HepG2 (cell line): ENCODE results near the gene MYO19. TPM values are rescaled to one million over a fixed set of nuclear protein-coding genes. Genes with fewer than 3 reads are reported as not detected.

Source experiments
- AGO2 ChIP-seq: fragments of 200-400 bp; formaldehyde crosslinking; optimal IDR thresholded peaks from 2 replicates; pipeline ENCODE3; 2017; ENCODE audit warnings: mild to moderate bottlenecking, low read depth, low read length, moderate library complexity
- BATF2 ChIP-seq: sonication (generic); formaldehyde crosslinking; IDR thresholded peaks from 2 replicates; pipeline ENCODE4 v1.8.0; 2022; ENCODE audit warnings: mild to moderate bottlenecking, missing genetic modification reagents, moderate library complexity
- CC2D1A ChIP-seq: sonication (generic); formaldehyde crosslinking; IDR thresholded peaks from 2 replicates; pipeline ENCODE4 v1.8.1; 2023; ENCODE audit warnings: mild to moderate bottlenecking, missing genetic modification reagents
- CREBL2 ChIP-seq: sonication (generic); formaldehyde crosslinking; IDR thresholded peaks from 2 replicates; pipeline ENCODE4 v1.8.1; 2023; ENCODE audit warnings: missing genetic modification reagents, mild to moderate bottlenecking, borderline replicate concordance
- DPF2 ChIP-seq: sonication (generic); formaldehyde crosslinking; IDR thresholded peaks from 2 replicates; pipeline ENCODE4 v1.4.0; 2020; ENCODE audit warnings: mild to moderate bottlenecking, low read depth, missing genetic modification reagents, borderline replicate concordance
- DZIP1 ChIP-seq: sonication (generic); formaldehyde crosslinking; IDR thresholded peaks from 2 replicates; pipeline ENCODE4 v1.5.0; 2020; ENCODE audit warnings: mild to moderate bottlenecking, missing genetic modification reagents
- FOSL1 ChIP-seq: sonication (generic); formaldehyde crosslinking; IDR thresholded peaks from 2 replicates; pipeline ENCODE4 v1.9.0; 2021; ENCODE audit warnings: missing genetic modification reagents, borderline replicate concordance
- KDM4B ChIP-seq: sonication (generic); formaldehyde crosslinking; IDR thresholded peaks from 2 replicates; pipeline ENCODE4 v1.4.0; 2020; ENCODE audit warnings: missing genetic modification reagents
- POLR2AphosphoS2 ChIP-seq: IDR thresholded peaks from 2 replicates; pipeline ENCODE4 v1.6.1; 2011; ENCODE audit warnings: low read depth, low read length, improper control_type of control experiment
- RERE ChIP-seq: IDR thresholded peaks from 2 replicates; pipeline ENCODE4 v1.6.1; 2016; ENCODE audit warnings: low read depth, missing genetic modification reagents, missing compliant biosample characterization
- SSRP1 ChIP-seq: IDR thresholded peaks from 2 replicates; pipeline ENCODE4 v1.6.1; 2016; ENCODE audit warnings: control low read depth
- THAP7 ChIP-seq: sonication (generic); formaldehyde crosslinking; IDR thresholded peaks from 2 replicates; pipeline ENCODE4 v1.8.1; 2023; ENCODE audit warnings: mild to moderate bottlenecking, missing genetic modification reagents
- ZBTB14 ChIP-seq: sonication (generic); formaldehyde crosslinking; IDR thresholded peaks from 2 replicates; pipeline ENCODE4 v1.4.0; 2020; ENCODE audit warnings: missing genetic modification reagents
- ZNF207 ChIP-seq: fragments of 450-650 bp; IDR thresholded peaks from 2 replicates; pipeline ENCODE4 v1.6.1; 2016; ENCODE audit warnings: antibody characterized with exemption, borderline replicate concordance
- ZNF709 ChIP-seq: sonication (generic); formaldehyde crosslinking; IDR thresholded peaks from 2 replicates; pipeline ENCODE4 v1.5.0; 2020; ENCODE audit warnings: mild to moderate bottlenecking, missing genetic modification reagents
- ZNF770 ChIP-seq: sonication (generic); formaldehyde crosslinking; IDR thresholded peaks from 2 replicates; pipeline ENCODE4 v1.5.0; 2020; ENCODE audit warnings: mild to moderate bottlenecking, missing genetic modification reagents
- ZNF776 ChIP-seq: sonication (generic); formaldehyde crosslinking; IDR thresholded peaks from 2 replicates; pipeline ENCODE4 v1.4.0; 2020; ENCODE audit warnings: mild to moderate bottlenecking, missing genetic modification reagents
- polyA plus RNA-seq, 8 experiments: library from polyadenylated mRNA; depleted of rRNA in 3 of 8; stranded (reverse) in 7 of 8; unstranded in 1 of 8; fragments of >200 nt; fragmentation: Illumina TruSeq in 4 of 8; extraction: Trizol in 4 of 8; gene quantifications; 2 replicates each; pipeline versions ENCODE4 v1.2.1 to v1.2.3, GENCODE V29; 2011 to 2016; ENCODE audit warnings: low read depth in 4 of 8, missing spikeins in 1 of 8, mixed read lengths in 1 of 8; ENCODE audit not compliant: insufficient read depth in 1 of 8
- total RNA-seq, 5 experiments: library from RNA; depleted of rRNA; stranded (reverse); fragments of >200 nt; fragmentation: Illumina TruSeq; extraction: Trizol; gene quantifications; 2 replicates each; pipeline ENCODE4 v1.2.3, GENCODE V29; 2016; ENCODE audit warnings: low read depth in 1 of 5

The MYO19 gene
- total and polyA plus RNA-seq, 2 of the 13 experiments (the other 11 are each of a cell fraction or from before 2014, with no cell fraction given) = 75.7 to 82.3 TPM

- TF ChIP-seq AGO2 (no peak), KDM4B (CRISPR knock-in tag) (no peak), BATF2 (CRISPR knock-in tag) (no peak), POLR2AphosphoS2 (no peak), ZNF770 (CRISPR knock-in tag) (no peak), ZBTB14 (CRISPR knock-in tag) (no peak), SSRP1 (CRISPR knock-in tag) (no peak), CC2D1A (CRISPR knock-in tag) (no peak), DPF2 (no peak), CREBL2 (CRISPR knock-in tag) (no peak), ZNF207 (no peak), ZNF776 (CRISPR knock-in tag) (no peak), DZIP1 (no peak), ZNF709 (CRISPR knock-in tag) (no peak), RERE (no peak), FOSL1 (CRISPR knock-in tag) (no peak), THAP7 (CRISPR knock-in tag) (no peak)
Observed at GRCh38 chr17:36535669-36536081, 1.0 kb upstream of the MYO19 start (continued).
